Naive thymus-derived CD4-positive, alpha-beta T cell (primary cell): ENCODE data around the gene SF3B4. TPM values are rescaled to one million over a fixed set of nuclear protein-coding genes. Genes with fewer than 3 reads are reported as not detected.
A peak's percentile ranks its signal among the peaks of the same experiment; 100 is the strongest.

ENCODE experiments used
- ATAC-seq: fragments of 150-1000 bp; cut with Tn5 transposase; 2 replicates; pipeline ENCODE4 v1.10.0; 2021; ENCODE audit warnings: mild to moderate bottlenecking, moderate library complexity
- CTCF ChIA-PET: fragments of 350-600 bp; sonication (Branson Sonifier 250); formaldehyde crosslinking; loops from one replicate; lab custom pipeline; 2021; ENCODE audit warnings: antibody characterized with exemption; lab: Charles Lee
- POLR2A ChIA-PET: fragments of 350-600 bp; sonication (Branson Sonifier 250); formaldehyde crosslinking; loops from one replicate; lab custom pipeline; 2021; ENCODE audit warnings: antibody characterized with exemption, inconsistent platforms; lab: Charles Lee
- DNase-seq, 9 donors: peaks; one replicate each; pipeline versions ENCODE4 v3.0.0 to v3.0.0-alpha.2; 2020 to 2022; ENCODE audit warnings: mixed read lengths in 1 of 9
- H3K27ac ChIP-seq: one replicate; pipeline ENCODE4 v1.7.0; 2013; ENCODE audit warnings: mild to moderate bottlenecking, low read depth, low read length, moderate library complexity
- H3K27me3 ChIP-seq, 2 donors: one replicate each; pipeline ENCODE4 v1.7.0; 2013; ENCODE audit warnings: low read length in 2 of 2, mild to moderate bottlenecking in 2 of 2, moderate library complexity in 2 of 2; ENCODE audit not compliant: control insufficient read depth in 2 of 2, insufficient read depth in 2 of 2
- H3K36me3 ChIP-seq, 3 experiments: 1 replicate in 2 of 3; 2 replicates in 1 of 3; pipeline ENCODE4 v1.7.0; 2013; ENCODE audit warnings: low read length in 3 of 3, mild to moderate bottlenecking in 3 of 3, moderate library complexity in 1 of 3; ENCODE audit not compliant: insufficient read depth in 3 of 3, control insufficient read depth in 2 of 3
- H3K4me1 ChIP-seq, 2 donors: one replicate each; pipeline ENCODE4 v1.7.0; 2013; ENCODE audit warnings: low read length in 2 of 2, mild to moderate bottlenecking in 2 of 2, moderate library complexity in 1 of 2; ENCODE audit not compliant: control insufficient read depth in 2 of 2, insufficient read depth in 2 of 2
- H3K4me3 ChIP-seq: 2 replicates; pipeline ENCODE4 v1.7.0; 2013; ENCODE audit warnings: mild to moderate bottlenecking, low read length
- H3K9me3 ChIP-seq, 3 experiments: 1 replicate in 2 of 3; 2 replicates in 1 of 3; pipeline ENCODE4 v1.7.0; 2013; ENCODE audit warnings: low read length in 3 of 3; ENCODE audit not compliant: control insufficient read depth in 2 of 3
- H3K27ac Mint-ChIP-seq, 9 donors: one replicate each; pipeline ENCODE4 v1.8.0; 2020 to 2022; ENCODE audit warnings: mixed read lengths in 9 of 9, mild to moderate bottlenecking in 8 of 9, moderate library complexity in 5 of 9, inconsistent platforms in 2 of 9
- H3K27me3 Mint-ChIP-seq, 5 donors: one replicate each; pipeline ENCODE4 v1.8.0; 2021 to 2022; ENCODE audit warnings: mixed read lengths in 5 of 5, mild to moderate bottlenecking in 1 of 5
- H3K36me3 Mint-ChIP-seq, 5 donors: one replicate each; pipeline ENCODE4 v1.8.0; 2020 to 2022; ENCODE audit warnings: mixed read lengths in 5 of 5, mild to moderate bottlenecking in 3 of 5, inconsistent platforms in 1 of 5
- H3K4me1 Mint-ChIP-seq, 7 donors: one replicate each; pipeline ENCODE4 v1.8.0; 2020 to 2022; ENCODE audit warnings: mixed read lengths in 7 of 7, mild to moderate bottlenecking in 3 of 7, inconsistent platforms in 1 of 7
- H3K4me3 Mint-ChIP-seq, 10 donors: one replicate each; pipeline ENCODE4 v1.8.0; 2020 to 2022; ENCODE audit warnings: mild to moderate bottlenecking in 10 of 10, mixed read lengths in 10 of 10, moderate library complexity in 6 of 10, inconsistent platforms in 2 of 10
- H3K9me3 Mint-ChIP-seq, 11 donors: one replicate each; pipeline ENCODE4 v1.8.0; 2020 to 2022; ENCODE audit warnings: mixed read lengths in 11 of 11, mild to moderate bottlenecking in 4 of 11, inconsistent platforms in 1 of 11, moderate library complexity in 1 of 11
- intact Hi-C, 2 donors: fragments of 100-400 bp; cut with micrococcal nuclease; formaldehyde crosslinking; loops; one replicate each; pipeline ENCODE4 v1.15.1; 2023
- polyA plus RNA-seq, 2 donors: library from polyadenylated mRNA; unstranded; fragments of 300-500 nt; fragmentation: Illumina TruSeq; gene quantifications; one replicate each; pipeline ENCODE4 v1.2.3, GENCODE V29; 2021
- total RNA-seq, 6 experiments: library from RNA in 5 of 6; stranded (reverse) in 5 of 6; gene quantifications; 1 replicate in 5 of 6; 2 replicates in 1 of 6; pipeline ENCODE4 v1.2.3 and lab custom pipeline; 2021 to 2026

Gene SF3B4
- total and polyA plus RNA-seq, 7 experiments from 2014 or later: 39.0 to 114 (median 46.5) TPM

DNA sequence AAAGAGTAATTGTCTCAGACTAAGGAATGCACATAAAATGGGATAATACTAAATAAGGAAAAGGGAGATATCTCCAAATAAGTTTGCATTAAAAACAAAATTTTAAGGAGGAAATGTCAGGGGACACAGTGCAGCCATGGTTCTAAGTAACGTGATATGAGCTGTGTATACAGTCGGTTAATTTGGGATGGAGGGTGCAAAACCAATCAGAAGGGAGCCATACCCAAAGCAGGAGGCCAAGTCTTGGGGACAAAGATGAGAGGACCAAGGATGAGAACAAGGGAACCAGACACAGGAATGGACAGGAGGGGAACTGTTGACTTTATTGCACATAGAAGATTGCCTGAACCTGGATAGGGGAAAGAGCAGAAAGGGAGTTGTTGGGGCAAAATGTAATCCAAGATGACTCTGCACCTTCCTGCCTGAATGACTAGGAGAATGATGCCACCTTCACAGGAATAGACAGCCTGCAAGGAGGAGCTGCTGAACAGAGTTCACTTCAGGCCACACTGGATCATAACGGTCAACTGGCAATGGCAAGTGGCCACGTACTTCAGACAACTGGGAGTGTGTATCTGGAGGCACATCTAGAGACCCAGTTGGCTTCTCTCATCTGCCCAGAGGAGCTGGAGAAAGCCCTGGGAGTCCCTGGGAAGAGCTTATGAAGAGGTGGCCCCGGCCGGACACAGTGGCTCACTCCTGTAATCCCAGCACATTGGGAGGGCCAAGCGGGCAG, 50.2 kb downstream of the SF3B4 start:
- ChIA-PET CTCF (interaction anchor here (0.7 kb wide), 1 partner anchor 242 kb away, joined by 3 read pairs; no protein-coding TSS in a partner anchor), POLR2A (interaction anchor here (0.6 to 2.0 kb wide), 3 partner anchors 9 to 170 kb away, joined by 3 to 25 read pairs (median 6); a partner anchor contains a TSS)

More for the DNA sequence above, 50.2 kb downstream of the SF3B4 start:
- Histone ChIP-seq H3K4me1 (peaks cover 12 to 34% of the 10 kb centered on the region in 2 donors), H3K4me3 (no peak overlapping the region), H3K36me3 (no peaks in the 10 kb centered on the region), H3K27me3 (no peaks in the 10 kb centered on the region), H3K27ac (no peak overlapping the region), H3K9me3 (no peaks in the 10 kb centered on the region)
- intact Hi-C loops: no loop called here
- Mint-ChIP-seq H3K27me3 (no peaks in the 10 kb centered on the region), H3K9me3 (peaks cover 0 to 3% (median 0%) of the 10 kb centered on the region in 11 donors), H3K27ac (peak overlapping the region in 6 of 9 donors; percentile 54 to 84 (median 75)), H3K4me1 (peaks cover 24 to 46% (median 37%) of the 10 kb centered on the region in 7 donors), H3K4me3 (peak overlapping the region in 2 of 10 donors; percentile 4 to 37), H3K36me3 (peaks cover 0 to 7% (median 0%) of the 10 kb centered on the region in 5 donors)
- DNase-seq (no peak), ATAC-seq (no peak)

Other genes with a start within 250 kb of the SF3B4 start
- 10 to 100 TPM in 1 of 5 experiments, under 1 TPM in 2, not detected in 2; 0.21 to 14.4 (median 0.59) TPM for gene FCGR1A, start 145.1 kb downstream of the SF3B4 start, total RNA-seq
- gene FCGR1A, start 145.1 kb downstream of the SF3B4 start, polyA plus RNA-seq: not detected
- gene BOLA1, start 28.2 kb downstream of the SF3B4 start, total RNA-seq: 10 to 100 TPM in 3 of 5 experiments, 1 to 10 TPM in 2; 7.8 to 28.9 (median 18.2) TPM
- gene BOLA1, start 28.2 kb downstream of the SF3B4 start, polyA plus RNA-seq: 10 to 100 TPM; 38.2 to 50.9 TPM
- gene SV2A, start 10.0 kb downstream of the SF3B4 start, total RNA-seq: 10 to 100 TPM in 1 of 5 experiments, 1 to 10 TPM in 4; 2.6 to 18.8 (median 3.1) TPM
- gene SV2A, start 10.0 kb downstream of the SF3B4 start, polyA plus RNA-seq: 1 to 10 TPM; 1.3 to 2.1 TPM
- 10 to 100 TPM in 1 of 5 experiments, 1 to 10 TPM in 4; 1.2 to 14.2 (median 3.6) TPM for gene MTMR11, start 9.1 kb upstream of the SF3B4 start, total RNA-seq
- not detected for gene MTMR11, start 9.1 kb upstream of the SF3B4 start, polyA plus RNA-seq
- gene OTUD7B, start 82.9 kb upstream of the SF3B4 start, total RNA-seq: 10 to 100 TPM in 2 of 5 experiments, 1 to 10 TPM in 3; 4.6 to 12.8 (median 9.7) TPM
- gene OTUD7B, start 82.9 kb upstream of the SF3B4 start, polyA plus RNA-seq: under 1 TPM; 0.52 to 0.90 TPM
- gene VPS45, start 140.0 kb upstream of the SF3B4 start, total RNA-seq: 10 to 100 TPM; 20.3 to 37.7 (median 29.3) TPM
- 10 to 100 TPM; 24.0 to 25.6 TPM for gene VPS45, start 140.0 kb upstream of the SF3B4 start, polyA plus RNA-seq
- gene PLEKHO1, start 222.1 kb upstream of the SF3B4 start, total RNA-seq: 100 to 1,000 TPM in 2 of 5 experiments, 10 to 100 TPM in 3; 64.9 to 111 (median 94.1) TPM
- gene PLEKHO1, start 222.1 kb upstream of the SF3B4 start, polyA plus RNA-seq: 10 to 100 TPM; 33.4 to 33.7 TPM